IPS-18c (cell line): ENCODE results near the gene PKD1L1.

Source experiments
- H3K4me3 ChIP-seq: 2 replicates; pipeline ENCODE4 v1.7.0; 2013; ENCODE audit warnings: low read depth, mild to moderate bottlenecking, low read length, moderate library complexity; ENCODE audit not compliant: insufficient read depth
- H3K9me3 ChIP-seq: one replicate; pipeline ENCODE4 v1.6.1; 2013; ENCODE audit warnings: mild to moderate bottlenecking, low read length, moderate library complexity; ENCODE audit not compliant: control insufficient read depth, insufficient read depth

Gene PKD1L1

DNA sequence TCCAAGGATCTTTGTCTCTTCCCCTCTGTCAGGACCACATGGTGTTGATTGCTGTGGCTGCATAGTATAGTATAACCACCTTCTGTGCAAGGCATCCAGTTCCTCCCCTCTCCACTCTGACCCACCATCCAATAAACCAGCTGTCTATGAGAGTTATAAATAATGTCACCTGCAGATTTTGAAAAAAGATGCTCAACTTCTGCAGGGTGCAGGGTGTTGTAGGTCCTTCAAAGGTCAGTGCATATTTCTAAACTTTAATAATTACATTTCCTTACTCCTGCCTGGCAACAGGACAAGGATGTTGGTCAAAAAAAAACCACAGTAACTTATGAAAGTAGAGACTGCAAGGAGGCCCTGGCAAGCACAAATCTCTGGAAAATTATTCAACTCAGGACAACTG is 166.2 kb downstream of the PKD1L1 start:
- H3K4me3 ChIP-seq = no peak overlapping the region
- no peaks in the 10 kb centered on the region for H3K9me3 ChIP-seq

DNA sequence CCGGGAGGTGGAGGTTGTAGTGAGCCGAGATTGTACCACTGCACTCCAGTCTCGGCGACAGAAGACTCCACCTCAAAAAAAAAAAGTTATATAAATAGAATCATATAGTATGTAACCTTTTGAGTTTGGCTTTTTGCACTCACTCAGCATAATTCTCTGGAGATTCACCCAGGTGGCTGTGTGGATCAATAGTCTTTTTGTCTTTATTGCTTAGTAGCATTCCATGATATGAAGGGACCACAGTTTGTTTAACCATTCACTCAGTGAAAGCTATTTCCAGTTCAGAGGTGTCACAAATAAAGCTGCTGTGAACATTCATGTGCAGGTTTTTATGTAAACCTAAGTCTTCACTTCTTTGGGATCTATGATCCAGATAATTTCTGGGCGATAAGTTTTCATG is 167.7 kb downstream of the PKD1L1 start:
- no peak overlapping the region for H3K4me3 ChIP-seq
- no peaks in the 10 kb centered on the region for H3K9me3 ChIP-seq

DNA sequence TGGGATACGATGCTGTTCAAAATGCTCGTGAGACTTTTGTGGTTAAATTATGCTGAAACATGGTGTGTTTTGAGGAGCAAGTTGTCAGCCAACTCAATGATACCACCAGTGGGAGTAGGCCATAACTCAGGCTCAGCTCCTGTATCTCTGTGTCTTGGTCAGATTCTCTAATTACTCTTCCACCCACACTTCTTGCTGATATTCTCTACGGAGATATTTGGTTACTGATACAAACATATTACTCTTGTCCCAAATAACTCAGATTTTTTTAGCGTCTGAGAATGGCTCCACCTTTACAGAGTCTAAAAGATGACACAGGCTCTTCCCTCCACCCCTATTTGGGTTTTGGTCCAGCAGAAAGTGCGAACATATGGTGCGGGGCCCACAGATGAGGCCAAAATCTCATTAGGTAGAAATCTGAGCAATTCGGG is 168.9 kb downstream of the PKD1L1 start:
- no peak overlapping the region for H3K4me3 ChIP-seq

DNA sequence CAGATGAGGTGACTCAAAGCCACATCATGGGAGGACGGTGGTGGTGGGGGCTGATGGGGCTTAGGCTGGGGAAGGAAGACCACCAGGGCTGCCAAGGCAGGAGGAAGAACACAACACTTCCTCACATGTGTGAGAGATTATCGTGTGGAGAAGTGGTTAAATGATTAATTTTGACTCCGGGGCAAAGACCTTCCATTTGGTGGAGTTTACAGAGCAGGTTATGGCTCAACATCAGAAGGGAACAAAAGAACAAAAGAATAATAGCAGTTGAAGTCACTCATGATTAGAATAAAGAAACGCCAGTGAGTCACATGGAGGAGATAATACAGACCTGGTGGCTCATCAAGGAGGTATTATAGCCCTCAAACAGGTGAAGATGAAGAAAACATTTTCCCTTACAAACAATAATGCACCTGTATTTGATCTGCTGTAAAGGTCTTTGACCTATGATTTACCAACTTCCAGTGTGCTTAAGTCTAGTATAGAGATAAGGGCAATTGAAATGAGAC is 170.1 kb downstream of the PKD1L1 start:
- H3K9me3 ChIP-seq = no peaks in the 10 kb centered on the region
- H3K4me3 ChIP-seq = no peak overlapping the region

More for the DNA sequence above, 168.9 kb downstream of the PKD1L1 start:
- H3K9me3 ChIP-seq = no peaks in the 10 kb centered on the region

DNA sequence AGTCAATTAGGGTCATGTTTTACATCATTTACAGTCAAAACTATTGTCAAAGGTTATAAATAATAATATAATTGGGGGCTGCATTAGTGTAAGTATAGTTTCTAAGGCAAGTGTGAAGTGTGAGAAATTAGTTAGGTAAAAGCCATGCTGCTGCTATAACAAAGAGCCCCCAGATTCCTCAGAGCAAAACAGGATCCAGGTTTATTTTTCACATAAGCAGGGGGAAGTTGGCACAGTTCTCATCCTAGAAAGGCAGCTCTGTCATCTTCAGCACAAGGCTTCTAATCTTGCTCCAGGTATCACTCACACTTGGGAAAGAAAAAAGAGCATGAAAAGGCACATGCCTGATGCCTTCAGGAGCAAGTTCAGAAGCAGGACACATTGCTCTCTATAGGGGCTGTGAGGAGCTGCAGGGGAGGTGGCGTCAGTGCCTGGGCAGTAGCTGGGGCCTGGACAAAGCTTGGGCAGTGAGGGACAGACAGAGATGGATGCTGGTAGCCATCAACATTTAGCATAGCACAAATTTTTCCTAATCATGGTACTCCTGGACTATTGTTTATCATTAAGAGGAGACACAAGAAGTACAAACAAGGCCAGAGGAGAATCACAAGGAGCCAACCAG is 170.6 kb downstream of the PKD1L1 start:
- Histone ChIP-seq H3K4me3 (no peak overlapping the region), H3K9me3 (no peaks in the 10 kb centered on the region)

DNA sequence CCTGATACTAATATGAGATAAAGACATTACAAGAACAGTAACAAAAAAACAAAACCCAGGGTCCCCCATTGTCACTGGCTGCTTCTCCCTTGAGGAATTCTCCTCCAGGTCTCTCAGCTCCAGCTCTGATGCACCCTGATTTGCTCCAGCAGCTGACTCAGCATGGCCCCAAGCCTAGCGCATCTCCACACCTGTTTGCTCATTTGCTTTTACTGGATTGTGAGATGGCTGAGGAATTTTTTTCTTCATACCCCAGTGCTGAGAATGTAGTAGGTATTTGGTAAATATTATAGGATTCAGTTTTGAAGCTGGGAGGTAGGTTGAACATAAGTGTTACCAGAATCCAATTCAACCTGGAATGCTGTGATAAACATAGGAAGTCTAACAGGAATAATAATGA is 171.9 kb downstream of the PKD1L1 start:
- Histone ChIP-seq H3K9me3 (no peaks in the 10 kb centered on the region), H3K4me3 (no peak overlapping the region)

DNA sequence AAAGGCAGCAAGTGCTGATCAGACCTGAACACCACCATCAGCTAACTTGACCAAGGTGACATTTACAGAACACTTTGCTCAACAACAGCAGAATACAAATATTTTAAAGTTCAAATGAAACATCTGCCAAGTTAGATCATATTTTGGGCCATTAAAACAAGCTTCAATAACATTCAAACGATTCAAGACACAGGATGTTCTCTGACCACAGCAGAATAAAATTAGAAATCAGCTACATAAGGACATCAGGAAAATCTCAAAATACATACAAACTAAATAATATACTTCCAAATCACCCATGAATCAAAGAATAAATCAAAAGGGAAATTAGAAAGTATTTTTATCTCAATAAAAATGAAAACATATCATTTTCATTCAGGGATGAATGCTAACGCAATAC is 173.0 kb downstream of the PKD1L1 start:
- H3K9me3 ChIP-seq = no peaks in the 10 kb centered on the region
- H3K4me3 ChIP-seq = no peak overlapping the region

DNA sequence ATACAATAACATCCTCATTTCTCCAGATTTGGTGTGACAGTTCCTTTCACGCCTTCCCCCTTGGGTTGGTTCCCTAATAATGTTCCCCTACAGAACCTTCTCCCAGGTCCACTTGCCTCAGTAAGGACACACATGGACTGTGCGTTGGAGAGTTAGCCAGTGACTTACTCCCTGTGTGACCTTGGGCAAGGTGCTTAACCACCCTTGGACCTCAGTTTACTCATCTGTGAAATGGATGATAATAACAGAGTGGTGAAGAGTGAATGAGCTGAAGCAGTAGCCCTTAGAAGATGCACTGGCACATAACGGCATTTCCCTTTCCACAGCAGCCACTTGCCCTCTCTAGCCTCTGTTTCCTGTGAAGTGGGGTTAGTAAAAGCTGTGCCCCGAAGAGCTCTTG is 175.8 kb downstream of the PKD1L1 start:
- no peak overlapping the region for H3K4me3 ChIP-seq
- H3K9me3 ChIP-seq = no peaks in the 10 kb centered on the region

DNA sequence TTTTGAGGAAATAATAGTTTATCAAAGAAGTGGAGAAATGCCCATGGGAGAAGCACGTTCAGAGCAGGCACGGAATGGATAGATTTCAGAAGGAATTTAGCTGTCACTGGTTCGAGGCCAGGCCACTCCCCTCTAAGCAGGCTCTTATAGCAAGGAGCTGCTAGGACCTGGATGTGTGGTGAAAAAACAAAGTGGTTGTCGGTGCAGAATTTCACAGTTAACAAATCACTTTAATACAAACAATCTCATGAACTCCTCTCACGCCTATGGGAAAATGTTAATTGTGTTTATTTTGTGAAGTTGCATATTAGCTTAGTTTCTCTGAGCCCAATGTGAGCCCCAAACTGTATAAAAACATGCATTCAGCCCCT is 176.3 kb downstream of the PKD1L1 start:
- Histone ChIP-seq H3K4me3 (no peak overlapping the region), H3K9me3 (no peaks in the 10 kb centered on the region)

DNA sequence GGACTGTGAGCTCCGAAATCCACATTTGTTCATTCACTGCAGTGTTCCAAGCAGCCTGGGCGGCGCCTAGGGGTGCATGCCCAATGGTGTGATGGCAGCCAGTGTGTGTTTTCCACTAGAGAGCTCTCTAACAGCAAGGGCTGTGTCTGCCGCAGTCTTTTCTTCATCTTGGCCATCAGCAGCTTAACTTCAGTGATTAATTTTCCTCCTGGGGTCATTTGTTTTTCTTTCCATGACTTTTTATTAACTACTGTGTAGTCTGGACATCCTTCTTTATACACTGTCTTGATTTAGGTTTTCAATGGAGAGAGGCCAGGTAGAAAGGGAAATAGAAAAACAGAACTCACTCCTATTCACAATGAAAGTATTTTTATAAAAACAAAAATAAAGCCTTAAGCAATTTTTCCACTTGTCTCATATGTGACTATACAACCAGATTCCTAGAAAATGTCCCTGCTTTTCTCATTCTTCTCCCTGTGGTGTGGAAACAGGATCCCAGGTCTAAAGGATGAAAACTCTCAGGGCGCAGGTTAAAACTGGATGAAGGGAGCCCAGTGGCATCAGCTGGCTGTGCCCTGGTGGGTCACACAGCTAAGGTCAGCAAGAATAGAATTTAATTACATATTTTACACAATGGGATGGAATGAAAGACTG is 176.8 kb downstream of the PKD1L1 start:
- Histone ChIP-seq H3K9me3 (no peaks in the 10 kb centered on the region), H3K4me3 (no peak overlapping the region)

DNA sequence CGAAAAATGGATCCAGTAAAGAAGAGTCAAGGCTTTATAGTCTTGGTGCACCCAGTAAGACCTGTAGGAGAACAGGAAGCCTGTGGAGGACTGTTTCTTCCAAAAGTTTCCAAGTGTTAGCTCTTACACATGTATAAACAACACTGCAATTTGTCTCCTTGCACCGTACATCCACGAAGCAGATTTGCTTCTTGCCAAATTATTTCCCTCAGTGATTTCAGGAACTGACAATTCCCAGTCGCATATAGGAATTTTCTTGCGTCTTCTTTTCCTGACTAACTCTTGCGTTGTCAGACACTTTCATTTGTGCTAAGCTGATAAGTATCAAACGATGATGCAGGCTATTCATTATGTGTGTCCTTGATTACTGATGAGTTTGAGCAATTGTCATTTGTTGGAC is 182.1 kb downstream of the PKD1L1 start:
- H3K4me3 ChIP-seq = no peak overlapping the region

DNA sequence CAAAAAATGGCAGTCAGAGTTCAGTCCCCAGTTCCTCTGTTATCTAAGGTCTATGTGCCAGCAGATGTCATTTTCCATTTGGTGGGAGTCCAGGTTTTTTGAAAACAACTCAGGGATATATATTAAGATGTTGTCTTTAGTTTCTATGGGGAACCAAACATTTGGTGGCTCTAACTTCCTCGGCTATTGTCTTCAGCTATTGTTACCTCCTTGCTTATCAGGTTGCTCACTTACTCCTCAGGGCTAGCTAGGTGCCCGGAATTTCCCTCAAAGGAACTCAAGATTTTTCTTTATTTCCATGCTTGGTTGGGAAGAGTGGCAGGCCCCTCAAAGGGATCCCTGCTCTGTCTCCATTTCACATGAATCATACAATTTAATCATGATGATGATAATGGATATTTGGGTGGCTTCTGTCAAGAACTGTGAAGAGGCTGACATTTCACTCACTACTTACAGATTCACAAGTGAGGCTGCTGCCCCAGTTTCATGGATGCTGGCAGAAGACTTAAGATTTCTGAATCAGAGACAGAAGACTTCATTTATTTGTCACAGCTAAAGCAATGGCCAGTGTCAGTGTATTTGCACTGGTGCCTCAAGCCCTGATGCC is 182.8 kb downstream of the PKD1L1 start:
- no peaks in the 10 kb centered on the region for H3K9me3 ChIP-seq

More for the DNA sequence above, 182.1 kb downstream of the PKD1L1 start:
- no peaks in the 10 kb centered on the region for H3K9me3 ChIP-seq

DNA sequence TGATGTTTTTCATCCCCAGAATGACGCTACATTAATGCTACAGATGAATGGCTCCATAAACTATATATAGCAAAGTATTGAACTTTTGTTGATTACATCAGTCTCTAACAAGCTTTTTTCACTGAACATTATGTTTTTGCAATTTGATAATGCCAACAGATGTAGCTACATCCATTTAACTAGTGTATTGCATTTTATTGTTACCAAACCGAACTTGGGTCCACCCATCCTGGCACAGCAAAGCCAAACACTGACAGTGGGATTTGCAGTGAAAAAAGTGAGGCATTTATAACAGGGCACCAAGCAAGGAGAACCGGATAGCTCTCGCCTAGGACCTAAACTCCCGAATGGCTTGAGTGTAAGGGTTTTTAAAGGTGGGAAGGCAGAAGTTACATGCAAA is 183.5 kb downstream of the PKD1L1 start:
- no peaks in the 10 kb centered on the region for H3K9me3 ChIP-seq
- H3K4me3 ChIP-seq = no peak overlapping the region

More for the DNA sequence above, 182.8 kb downstream of the PKD1L1 start:
- H3K4me3 ChIP-seq = no peak overlapping the region

DNA sequence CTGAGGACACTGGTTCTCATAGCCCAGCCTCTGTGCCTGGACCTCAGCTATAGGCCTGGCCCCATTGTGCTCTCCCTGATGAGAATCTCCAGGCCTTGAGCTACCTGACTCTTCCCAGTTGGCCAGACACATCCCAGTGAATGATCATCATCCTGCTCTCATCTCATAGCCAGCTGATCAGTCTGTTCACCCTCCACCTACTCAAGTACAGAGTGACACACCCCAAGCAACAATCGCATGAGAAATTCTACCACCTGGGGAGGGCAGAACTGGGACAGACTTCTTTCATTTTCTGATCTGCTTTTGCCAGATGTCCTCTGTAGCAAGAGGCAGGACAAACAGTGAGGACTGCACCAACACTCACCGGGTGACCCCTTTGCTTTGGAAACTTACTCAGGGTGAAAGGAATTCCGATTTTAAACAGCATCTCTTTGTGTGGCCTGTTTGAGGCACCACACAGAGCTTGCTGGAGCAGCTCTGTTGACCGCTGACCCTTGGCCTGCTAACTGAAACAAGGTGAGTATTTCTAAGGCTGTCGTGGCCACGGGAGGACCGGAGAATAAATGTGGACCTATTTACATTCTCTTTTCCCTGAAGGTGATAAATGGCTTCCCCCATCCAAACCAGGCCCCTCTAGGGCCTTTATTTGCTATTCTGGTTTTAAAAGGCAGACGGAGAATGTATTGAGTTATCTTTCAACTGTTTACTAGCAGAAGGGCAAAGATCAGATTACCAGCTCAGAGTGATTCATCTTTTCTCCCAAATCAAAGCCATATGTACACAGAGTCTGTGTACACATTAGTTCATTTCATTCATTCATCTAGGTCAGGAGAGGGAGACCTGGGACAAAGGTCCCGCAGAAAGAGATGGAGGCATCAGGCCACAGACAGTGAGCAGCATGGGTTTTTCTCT is 184.9 kb downstream of the PKD1L1 start:
- Histone ChIP-seq H3K9me3 (no peaks in the 10 kb centered on the region), H3K4me3 (no peak overlapping the region)

DNA sequence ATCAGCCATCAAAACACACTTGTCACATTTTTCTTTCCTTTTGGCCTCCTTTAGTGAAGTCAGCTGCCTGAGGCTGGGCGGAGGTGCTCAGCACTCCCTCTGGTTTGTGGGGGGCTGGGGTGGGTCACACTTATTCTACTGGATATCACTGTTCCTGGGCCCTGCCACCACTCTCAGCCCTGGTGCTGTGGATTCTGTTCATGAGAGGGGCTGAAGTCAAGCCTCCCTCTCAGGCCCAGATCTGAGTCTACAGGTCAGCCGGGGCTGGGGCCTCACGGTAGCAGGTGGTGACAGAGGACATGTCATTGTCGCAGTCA is 185.6 kb downstream of the PKD1L1 start:
- no peaks in the 10 kb centered on the region for H3K9me3 ChIP-seq
- no peak overlapping the region for H3K4me3 ChIP-seq

DNA sequence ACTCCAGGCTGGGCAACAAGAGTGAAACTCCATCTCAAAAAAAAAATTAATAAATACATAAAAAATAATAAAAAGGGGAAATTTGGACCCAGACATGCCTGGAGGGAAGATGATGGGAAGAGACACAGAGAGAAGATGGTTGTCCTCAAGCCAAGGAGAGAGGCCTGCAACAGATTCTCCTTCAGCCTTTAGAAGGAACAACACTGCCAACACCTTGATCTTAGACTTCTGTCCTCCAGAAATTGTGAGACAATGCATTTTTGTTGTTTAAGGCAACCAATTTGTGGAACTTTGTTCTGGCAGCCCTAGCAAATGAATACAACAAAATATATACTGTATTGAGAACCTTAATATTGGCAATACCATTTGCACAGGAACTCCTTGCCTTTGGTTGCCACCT is 186.1 kb downstream of the PKD1L1 start:
- Histone ChIP-seq H3K9me3 (no peaks in the 10 kb centered on the region), H3K4me3 (no peak overlapping the region)

DNA sequence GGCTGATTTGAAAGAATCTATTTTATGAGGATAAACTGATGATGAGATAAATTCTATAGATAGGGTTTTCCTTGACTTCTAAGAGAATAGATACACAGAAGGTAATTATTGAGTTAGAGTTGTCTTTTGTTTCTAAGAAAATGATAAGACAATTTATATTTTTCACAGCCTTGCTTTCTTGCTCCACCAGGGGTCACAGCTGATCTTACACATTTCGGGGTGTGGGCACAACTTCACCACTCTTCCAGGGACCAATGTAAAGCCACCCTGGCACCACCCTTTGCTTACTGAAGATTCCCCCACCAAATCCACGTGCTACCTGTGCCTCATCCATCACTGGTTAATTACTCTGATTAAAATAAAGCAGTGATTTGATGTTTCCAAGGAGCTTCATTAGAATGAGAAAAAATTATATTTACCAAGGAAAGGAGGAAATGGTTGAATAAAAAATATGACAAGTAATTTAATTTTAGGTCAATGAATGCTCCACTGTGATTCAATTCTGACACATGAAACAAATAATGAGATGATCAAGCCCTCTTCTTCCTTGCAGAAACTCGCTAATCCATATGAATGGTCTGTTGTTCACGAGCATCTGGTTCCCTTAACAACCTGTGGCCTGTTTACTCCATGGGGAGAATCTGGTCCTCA is 189.1 kb downstream of the PKD1L1 start:
- no peak overlapping the region for H3K4me3 ChIP-seq
- no peaks in the 10 kb centered on the region for H3K9me3 ChIP-seq
